T47D (cell line): ENCODE measurements around the gene KLHL22.
A peak's percentile ranks its signal among the peaks of the same experiment; 100 is the strongest.

Source experiments
- DNase-seq, 2 experiments: peaks; one replicate each; pipeline versions ENCODE4 v3.0.0 to v3.0.0-alpha.2; 2011 to 2012; ENCODE audit warnings: low read depth in 1 of 2, low spot score in 1 of 2
- JUND ChIP-seq: IDR thresholded peaks from 2 replicates; pipeline ENCODE4 v1.6.1; 2012; ENCODE audit warnings: low read depth
- in situ Hi-C: cut with HindIII; loops from 2 replicates; pipeline ENCODE4 v1.10.0; 2016; ENCODE audit warnings: low sequenced_read_pairs, low pct_unique_long_range_greater_than_20kb

Gene KLHL22

GRCh38 chr22:20531404-20532201 lies 36.0 kb upstream of the KLHL22 start:
- DNase-seq, result peak in 1 of 2 experiments; percentile 34
- TF ChIP-seq JUND, result no peak
- in situ Hi-C loops, result no loop called here

DNA sequence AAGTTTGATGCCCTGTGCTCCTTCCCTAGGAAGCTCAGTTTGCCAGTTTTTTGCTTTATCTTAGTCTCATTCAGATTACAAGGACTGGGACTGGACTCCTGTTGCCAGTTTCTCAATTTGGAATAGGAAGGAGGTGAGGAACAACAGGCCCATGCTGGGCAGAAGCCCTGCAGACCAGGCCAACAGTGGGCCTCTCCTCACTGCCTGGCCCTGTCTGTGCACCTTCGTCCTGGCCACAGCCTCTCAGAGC lies 35.5 kb upstream of the KLHL22 start:
- no peak for TF ChIP-seq JUND
- DNase-seq, result no peak
- in situ Hi-C loops, result no loop called here

GRCh38 chr22:20530368-20531153 lies 35.0 kb upstream of the KLHL22 start:
- in situ Hi-C loops, result no loop called here
- DNase-seq, result no peak
- no peak for TF ChIP-seq JUND

DNA sequence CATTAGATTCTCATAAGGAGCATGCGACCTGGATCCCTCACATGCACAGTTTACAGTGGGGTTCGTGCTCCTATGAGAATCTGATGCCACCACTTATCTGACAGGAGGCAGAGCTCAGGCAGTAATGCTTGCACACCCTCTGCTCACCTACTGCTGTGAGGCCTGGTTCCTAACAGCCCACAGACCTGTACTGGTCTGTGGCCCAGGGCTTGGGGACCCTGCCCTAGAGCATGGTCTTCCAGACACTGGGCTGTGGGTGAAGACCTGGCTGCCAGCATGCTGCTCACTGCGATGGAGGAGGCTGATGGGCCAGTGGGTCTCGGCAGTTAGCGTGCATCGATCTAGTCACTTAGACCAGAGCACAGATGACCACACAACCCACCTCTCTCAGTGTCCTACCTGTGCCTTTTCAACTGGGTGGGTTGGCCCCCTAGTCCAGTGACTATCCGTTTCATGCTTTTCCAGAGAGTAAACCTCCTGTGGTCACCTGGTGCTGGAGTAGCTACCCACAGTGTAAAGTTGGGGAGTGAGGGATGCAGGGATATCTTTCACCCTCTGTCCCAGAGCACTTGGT lies 32.9 kb upstream of the KLHL22 start:
- in situ Hi-C loops, result no loop called here
- no peak for TF ChIP-seq JUND
- no peak for DNase-seq

DNA sequence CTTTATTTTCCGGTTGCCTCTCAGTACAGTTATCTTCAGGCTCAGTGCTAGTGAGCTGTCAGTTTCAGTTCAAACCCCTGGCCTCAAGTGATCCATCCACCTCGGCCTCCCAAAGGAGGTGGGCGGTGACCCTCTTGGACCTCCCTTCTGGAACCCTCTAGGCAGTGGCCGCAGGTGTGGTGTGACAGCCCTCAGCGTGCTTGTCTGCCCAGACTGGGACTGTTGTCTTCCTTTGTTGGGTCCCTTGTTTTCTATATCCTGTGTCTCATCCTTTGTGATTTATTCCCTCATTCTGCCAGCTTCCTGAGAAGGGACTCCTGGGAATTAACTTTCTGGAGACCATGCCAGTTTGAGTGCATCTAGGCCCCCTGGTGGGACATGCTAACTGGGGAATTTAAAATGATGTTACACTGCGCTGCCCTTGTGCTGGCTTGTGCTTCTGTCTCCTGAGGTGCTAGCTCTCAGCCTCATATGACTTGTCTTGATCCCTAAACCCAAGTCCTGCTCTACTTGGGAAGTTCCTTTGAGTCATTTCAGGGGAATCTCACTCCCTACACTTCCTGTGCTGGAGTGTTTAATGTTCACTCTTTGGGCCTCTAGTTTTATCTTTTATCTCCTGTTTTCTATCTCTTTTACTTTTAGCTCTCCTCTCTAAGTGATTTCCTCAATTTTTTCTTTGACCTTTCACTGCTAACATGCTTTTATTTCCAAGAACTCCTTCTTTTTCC lies 31.2 kb upstream of the KLHL22 start:
- TF ChIP-seq JUND, result no peak
- in situ Hi-C loops, result no loop called here

GRCh38 chr22:20526305-20526627 lies 30.7 kb upstream of the KLHL22 start:
- no peak for DNase-seq
- in situ Hi-C loops, result no loop called here
- TF ChIP-seq JUND, result no peak

More for the DNA sequence above, 31.2 kb upstream of the KLHL22 start:
- no peak for DNase-seq

DNA sequence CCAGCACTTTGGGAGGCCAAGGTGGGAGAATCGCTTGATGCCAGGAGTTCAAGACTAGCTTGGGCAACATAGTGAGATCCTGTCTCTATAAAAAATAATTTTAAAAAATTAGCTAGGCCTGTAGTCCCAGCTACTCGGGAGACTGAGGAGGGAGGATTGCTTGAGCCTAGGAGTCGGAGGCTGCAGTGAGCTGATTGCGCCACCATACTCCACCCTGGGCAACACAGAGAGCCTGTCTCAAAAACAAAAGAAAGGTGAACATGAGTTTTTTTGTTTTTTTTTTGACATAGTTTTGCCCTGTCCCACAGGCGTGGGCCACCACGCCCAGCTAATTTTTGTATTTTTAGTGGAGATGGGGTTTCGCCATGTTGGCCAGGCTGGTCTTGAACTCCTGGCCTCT lies 29.5 kb upstream of the KLHL22 start:
- in situ Hi-C loops, result no loop called here
- no peak for TF ChIP-seq JUND
- no peak for DNase-seq

- DNase-seq, result no peak
- no peak for TF ChIP-seq JUND
- in situ Hi-C loops, result no loop called here
Observed at GRCh38 chr22:20524004-20524481, 28.4 kb upstream of the KLHL22 start.

GRCh38 chr22:20523086-20523983 lies 27.7 kb upstream of the KLHL22 start:
- in situ Hi-C loops, result no loop called here
- no peak for DNase-seq
- no peak for TF ChIP-seq JUND

GRCh38 chr22:20522134-20523004 lies 26.8 kb upstream of the KLHL22 start:
- in situ Hi-C loops, result no loop called here
- no peak for TF ChIP-seq JUND
- DNase-seq, result no peak

- in situ Hi-C loops, result no loop called here
- TF ChIP-seq JUND, result no peak
- DNase-seq, result no peak
Observed at GRCh38 chr22:20520093-20520511, 24.5 kb upstream of the KLHL22 start.
